Fibroblast of peridontal ligament (primary cell): ENCODE results near the gene KDM8.
"Not testable (repeated sequence)": the region's sequence is repeated elsewhere in the genome, so short reads cannot be mapped to it uniquely, and the experiment has no call there.

ENCODE experiments used
- DNase-seq: peaks from one replicate; pipeline ENCODE4 v3.0.0-alpha.2; 2010; ENCODE audit errors: extremely low read depth

KDM8 gene

DNA sequence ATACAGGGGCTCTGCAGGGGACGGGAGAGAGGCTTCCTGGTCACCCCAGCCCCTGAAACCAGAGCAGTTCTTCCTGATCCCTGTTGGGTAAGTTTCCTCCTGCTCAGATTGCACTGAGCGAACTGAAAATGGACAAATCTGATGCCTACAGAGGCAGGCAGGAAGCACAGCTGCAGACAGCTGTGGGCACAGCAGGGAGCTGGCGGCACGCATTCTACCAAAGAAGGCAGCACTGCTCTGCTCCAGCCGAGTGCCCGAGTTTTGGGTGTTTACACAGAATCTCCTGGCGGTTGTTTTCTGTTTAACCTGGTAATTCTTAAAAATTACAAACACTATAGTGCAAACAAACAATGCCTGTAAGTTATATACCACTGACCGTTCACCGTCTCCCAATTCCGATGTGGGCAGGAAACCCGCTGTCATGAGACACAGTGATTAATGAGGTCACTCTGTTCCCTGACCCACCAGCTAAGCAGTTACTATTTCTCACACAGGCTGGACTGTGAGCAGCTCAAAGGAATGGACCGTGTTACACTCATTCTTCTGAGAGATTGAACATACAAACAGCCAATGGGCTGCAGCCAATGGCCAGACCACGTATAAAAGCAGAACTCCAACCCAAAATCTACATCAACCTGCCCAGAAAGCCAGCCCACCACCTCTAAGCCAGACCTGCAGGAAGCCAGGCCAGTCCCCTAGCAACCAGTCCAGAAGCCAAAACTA lies 39.7 kb downstream of the KDM8 start:
- DNase-seq, result peak; percentile 93

- no peak for DNase-seq
Measured at GRCh38 chr16:27243725-27244362, 40.5 kb downstream of the KDM8 start.

DNA sequence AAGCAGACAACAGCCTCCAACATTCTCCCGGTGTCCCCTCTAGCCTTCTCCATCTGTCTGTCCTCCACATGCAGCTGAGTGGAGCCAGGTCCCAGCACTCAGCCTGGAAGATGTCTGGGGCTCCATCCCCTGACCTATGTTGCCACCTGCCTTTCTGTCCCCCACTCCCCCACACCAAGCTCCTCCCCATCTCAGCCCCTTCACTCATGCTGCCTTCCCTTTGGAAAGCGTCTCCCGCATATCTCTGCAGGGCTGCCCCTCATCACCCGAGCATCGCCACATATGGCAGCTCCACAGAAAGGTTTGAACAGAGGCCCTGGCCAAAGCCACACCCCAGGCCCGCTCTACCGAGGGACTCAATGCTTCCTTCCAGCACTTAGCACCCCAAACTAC lies 41.0 kb downstream of the KDM8 start:
- no peak for DNase-seq

DNA sequence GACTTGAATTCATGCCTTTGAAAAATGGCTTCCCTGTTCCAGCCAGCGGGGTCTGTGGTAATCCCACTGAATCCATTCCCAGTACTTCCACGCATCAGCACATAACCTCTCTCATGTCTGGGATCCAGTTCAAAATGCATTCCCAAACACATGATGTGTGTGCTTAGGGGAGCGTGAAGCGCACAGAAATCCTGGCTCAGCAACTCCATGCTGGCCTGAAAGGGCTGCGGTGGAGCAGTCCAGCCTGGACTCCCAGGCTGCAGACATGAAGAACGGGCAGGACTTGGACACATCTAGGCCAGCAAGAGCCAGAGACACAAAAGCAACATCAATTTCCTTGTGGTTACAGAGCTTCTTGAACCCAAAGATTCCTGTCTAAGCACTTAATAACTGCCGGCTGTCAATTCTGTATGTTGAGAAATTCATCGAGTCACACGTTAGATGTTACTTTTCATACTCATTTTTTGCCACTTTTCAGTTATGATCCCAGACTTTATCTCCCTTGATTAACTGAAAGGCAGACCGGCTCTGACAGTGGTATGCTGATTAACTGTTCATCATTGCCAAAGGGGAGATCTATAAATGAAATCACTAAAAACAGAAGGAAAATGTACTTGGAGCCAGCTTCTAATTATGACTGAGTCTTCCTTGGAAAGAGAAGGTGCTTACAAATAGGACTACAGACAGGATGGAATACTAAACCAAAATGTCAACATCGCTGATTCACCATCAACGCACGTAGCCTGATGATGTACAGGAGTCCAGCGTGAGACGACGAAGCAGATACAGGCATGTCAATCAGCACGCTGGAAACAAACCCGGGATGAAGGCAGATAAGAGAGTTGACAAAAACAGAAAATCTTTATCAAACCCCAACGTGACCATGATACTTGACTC lies 42.2 kb downstream of the KDM8 start:
- DNase-seq, result peak; percentile 99

- DNase-seq, result no peak
Measured at GRCh38 chr16:27246439-27246838, 43.1 kb downstream of the KDM8 start.

DNA sequence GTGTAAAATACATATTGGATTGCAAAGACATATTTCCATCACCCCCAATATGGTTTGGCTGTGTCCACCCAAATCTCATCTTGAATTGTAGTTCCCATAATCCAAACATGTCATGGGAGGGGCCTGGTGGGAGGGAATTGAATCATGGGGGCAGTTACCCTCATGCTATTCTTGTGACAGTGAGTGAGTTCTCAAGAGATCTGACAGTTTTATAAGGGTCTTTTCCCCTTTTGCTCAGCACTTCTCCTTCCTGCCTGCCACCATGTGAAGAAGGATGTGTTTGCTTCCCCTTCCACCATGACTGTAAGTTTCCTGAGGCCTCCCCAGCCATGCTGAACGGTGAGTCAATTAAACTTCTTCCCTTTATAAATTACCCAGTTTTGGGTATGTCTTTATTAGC lies 43.8 kb downstream of the KDM8 start:
- DNase-seq, result not testable (repeated sequence)

DNA sequence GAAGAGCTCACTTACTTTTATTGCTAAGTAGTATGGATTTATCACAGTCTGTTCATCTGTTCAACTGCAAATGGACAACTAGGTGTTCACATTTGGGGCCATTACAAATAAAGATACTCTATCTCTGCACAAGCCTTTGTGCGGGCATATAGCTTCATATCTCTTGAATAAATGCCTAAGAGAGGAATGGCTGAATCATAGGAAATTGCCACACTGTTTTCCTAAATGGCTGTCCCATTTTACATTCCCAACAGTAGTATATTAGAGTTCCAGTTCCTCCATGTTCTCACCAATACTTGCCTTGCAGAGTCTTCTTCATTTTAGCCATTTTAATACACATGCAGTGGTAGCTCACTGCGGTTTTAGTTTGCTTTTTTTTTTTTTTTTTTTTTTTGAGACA lies 44.7 kb downstream of the KDM8 start:
- DNase-seq, result no peak

DNA sequence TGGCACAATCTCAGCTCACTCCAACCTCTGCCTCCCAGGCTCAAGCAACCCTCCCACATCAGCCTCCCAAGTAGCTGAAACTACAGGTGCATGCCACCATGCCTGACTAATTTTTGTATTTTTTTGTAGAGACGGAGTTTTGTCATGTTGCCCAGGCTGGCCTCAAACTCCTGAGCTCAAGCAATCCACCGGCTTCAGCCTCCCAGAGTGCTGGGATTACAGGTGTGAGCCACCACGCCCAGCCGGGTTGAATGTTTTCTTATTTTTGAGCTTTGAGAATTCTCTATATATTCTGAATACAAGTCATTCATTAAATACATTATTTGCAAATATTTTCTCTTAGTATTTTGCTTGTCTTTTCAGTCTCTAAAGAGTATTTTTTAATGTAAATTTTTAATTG lies 45.6 kb downstream of the KDM8 start:
- not testable (repeated sequence) for DNase-seq

DNA sequence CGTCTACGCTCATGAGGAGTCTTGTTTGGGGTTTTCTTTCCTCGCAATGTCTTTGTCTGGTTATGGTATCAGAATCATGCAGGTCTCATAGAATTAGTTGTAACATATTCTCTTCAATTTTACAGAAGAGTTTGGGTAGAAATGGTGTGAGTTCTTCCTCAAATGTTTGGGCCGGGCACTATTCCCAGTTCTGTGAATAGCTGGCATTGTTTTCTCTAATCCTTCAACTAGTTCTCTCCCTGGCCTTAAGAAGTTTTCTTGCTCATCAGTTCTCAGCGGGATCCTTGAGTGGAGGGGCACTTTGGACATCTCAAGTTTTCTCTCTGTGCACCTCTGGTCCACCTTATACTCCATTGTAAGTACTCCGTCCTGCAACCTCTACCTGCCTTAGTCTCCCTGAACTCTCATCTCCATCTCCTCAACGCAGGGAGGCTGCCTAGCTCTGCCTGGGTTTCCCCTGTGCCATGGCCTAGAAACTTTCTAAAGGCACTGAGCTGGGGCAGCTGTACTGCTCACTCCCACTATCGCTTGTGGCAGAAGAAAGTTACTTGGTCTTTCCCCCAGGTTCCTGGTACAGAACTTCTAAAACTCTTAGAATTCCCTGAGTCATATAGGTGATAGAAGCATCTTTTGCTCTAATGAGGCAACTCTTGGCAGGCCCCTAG lies 48.3 kb downstream of the KDM8 start:
- DNase-seq, result peak; percentile 38

DNA sequence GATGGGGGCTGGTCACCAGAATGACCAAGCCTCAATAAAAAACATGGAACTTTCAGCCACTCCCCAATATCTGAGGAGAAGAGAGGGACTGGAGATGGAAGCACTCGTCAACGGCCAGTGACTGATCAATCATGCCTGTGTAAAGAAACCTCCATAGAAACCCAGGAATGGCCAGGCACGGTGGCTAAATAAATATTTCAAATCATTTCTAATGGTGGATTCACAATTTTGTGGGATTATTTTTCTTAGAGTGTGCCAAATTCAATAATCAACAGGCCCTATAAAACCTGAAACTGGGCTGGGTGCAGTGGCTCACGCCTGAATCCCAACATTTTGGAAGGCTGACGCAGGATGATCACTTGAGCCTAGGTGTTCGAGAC lies 48.9 kb downstream of the KDM8 start:
- DNase-seq, result no peak

- peak; percentile 90 for DNase-seq
Measured at GRCh38 chr16:27253526-27253930, 50.2 kb downstream of the KDM8 start.

GRCh38 chr16:27254262-27254811 lies 51.0 kb downstream of the KDM8 start:
- no peak for DNase-seq

DNA sequence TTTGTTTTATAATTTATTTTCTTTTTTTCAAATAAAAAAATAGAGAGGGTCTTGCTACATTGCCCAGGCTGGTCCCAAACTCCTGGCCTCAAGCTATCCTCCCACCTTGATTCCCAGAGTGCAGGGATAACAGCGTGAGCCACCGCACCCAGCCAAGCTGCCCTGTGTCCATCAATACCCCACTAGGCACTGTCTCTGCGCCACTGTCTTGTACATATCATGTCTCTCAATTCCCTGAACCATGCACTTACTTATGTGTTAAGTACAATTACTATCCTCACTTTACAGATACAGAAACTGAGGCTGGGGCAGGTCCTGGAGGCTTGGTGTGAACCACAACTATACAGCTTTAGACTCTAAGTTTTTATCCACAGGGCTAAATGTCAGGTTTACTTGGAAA lies 53.5 kb downstream of the KDM8 start:
- no peak for DNase-seq

DNA sequence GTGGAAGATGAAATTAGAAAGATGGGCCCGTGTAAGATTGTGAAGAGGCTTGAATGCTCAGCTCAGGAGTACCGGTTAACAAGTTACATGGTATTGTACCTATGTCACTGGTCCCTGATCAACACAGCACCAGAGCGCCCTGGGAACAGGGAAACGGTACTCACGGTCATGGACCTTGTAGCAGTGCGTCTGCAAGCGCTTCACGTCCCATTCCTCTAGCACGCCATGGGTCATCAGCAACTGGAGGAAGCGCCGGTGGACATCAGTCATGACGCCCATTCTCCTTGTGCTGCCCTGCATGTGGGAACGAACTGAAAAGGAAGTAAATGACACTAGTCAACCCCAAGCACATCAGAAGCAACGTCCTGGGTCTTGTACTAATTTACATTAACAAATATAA lies 53.9 kb downstream of the KDM8 start:
- no peak for DNase-seq

DNA sequence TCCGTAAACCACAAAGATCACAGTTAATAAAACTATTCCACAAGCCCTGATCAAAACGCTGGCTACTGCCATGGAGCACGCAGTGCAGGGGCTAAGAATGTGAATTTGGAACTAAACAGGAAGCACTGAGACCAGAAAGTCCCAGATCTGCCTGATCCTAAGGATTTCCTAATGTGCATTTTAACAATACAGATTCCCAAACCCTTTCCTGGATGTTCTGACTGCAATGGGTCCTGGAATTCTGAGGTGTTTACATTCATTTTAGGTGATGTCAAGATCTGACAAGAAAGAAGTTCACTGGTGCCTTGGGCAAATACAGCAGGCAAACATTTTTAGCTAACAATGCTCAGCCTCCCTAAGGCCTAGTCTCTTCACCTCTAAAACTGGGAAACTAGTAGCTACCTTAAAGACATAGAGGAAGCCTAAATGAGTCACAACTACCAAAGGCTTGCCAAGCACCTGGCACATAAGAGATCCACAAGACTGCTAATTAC lies 55.0 kb downstream of the KDM8 start:
- DNase-seq, result peak; percentile 47

DNA sequence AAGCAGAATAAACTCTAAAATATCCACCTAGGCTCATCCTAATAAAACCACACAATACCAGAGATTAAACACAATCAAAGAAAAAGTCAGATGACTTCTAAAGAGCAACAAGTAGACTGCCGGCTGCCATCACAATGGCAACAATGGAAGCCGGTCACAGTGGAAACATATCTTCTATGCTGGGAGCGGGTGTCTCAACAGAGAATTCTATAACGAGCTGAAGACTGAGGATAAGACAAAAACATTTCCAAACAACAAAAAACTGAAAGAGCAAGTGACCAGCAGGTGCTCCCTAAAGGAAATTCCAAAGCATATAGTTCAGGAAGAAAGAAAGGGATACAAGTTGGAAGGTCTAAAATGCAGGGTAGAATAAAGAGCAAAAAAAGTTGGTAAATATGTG lies 56.4 kb downstream of the KDM8 start:
- DNase-seq, result no peak

DNA sequence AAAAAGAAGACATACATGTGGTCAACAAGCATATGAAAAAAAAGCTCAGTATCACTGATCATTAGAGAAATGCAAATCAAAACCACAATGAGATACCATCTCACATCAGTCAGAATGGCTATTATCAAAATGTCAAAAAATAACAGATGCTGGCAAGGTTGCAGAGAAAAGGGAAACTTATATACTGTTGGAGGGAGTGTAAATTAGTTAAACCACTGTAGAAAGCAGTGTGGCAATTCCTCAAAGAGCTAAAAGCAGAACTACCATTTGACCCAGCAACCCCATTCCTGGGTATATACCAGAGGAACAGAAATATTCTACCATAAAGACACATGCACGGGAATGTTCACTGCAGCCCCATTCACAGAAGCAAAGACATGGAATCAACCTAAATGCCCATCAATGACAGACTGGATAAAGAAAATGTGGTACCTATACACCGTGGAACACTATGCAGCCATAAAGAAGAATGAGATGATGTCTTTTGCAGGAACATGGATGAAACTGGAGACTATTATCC lies 59.6 kb downstream of the KDM8 start:
- not testable (repeated sequence) for DNase-seq

DNA sequence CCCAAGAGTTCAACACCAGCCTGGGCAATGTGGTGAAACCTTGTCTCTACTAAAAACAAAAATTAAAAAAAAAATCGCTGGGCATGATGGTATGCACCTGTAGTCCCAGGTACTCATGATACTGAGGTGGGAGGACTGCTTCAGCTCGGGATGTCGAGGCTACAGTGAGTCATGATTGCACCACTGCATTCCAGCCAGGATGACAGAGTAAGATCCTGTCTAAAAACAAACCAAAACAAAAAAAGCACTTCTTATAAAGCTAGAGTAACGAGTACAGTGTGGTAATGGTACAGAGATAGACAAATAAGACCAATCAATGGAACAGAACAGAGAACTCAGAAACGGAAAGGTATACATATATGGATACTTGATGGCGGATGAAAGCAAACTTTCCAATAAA lies 60.8 kb downstream of the KDM8 start:
- DNase-seq, result peak; percentile 67

DNA sequence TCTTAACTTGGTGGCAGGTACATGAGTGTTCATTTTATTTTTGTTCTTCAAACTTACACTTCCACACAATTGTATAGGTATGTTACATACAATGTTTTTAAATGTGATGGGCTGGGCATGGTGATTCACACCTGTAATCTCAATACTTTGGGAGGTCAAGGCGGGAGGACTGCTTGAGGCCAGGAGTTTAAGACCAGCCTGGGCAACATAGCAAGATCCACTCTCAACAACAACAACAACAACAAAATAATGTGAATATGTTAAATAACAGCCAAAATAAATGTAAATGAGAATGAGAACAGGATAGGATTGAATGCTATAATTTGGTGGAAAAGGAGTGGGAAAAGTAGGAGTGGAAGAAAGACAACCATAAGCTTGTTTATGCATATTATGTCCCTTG lies 62.7 kb downstream of the KDM8 start:
- no peak for DNase-seq

GRCh38 chr16:27267037-27267677 lies 63.8 kb downstream of the KDM8 start:
- no peak for DNase-seq
